ENCODE measurements around the gene GDF10.

GRCh38 chr10:47336387-47337134, 36.6 kb downstream of the GDF10 start:
- TF ChIP-seq CTCF (IDR thresholded peaks at IDR 0.05) (no peak), POLR2A (IDR thresholded peaks at IDR 0.05) (no peak)
